Measurements from ENCODE around the gene ADARB2. TPM values are rescaled to one million over a fixed set of nuclear protein-coding genes. Genes with fewer than 3 reads are reported as not detected.

ADARB2 gene
- total RNA-seq, 6 experiments from 2014 or later: not detected

DNA sequence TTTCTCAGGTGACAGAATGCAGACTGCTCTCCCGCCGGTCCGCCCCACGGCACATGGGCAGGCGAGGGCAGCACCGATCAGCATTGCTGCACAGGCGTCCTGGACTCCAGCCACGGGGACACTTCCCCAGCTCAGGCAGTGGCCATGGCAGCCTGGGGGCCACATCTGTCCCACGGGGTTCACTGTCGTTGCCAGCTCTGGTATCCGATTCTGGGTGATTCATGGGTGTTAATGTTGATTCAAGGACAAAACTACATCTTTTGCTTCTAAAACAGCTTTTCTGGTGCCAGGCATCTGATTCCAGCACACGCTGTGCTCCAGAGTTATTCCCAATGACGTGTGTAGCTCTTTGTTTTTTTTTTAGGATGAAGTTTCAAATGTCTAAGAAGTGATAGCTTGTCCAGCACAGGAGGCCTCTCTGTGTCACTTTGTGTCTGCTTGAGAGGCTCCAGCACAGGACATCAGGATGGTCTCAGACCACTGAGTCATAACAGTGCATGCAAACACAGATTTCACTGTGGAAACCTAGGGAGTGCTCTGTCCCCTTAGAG is 463.1 kb downstream of the ADARB2 start:
- Mint-ChIP-seq H3K4me3 (no peak overlapping the region), H3K9me3 (peaks cover 48% of the 10 kb centered on the region), H3K4me1 (ENCODE audit: low read depth) (no peaks in the 10 kb centered on the region), H3K36me3 (ENCODE audit: low read depth) (peaks cover 3% of the 10 kb centered on the region), H3K27ac (no peak overlapping the region), H3K27me3 (ENCODE audit: insufficient read depth) (peaks cover 7% of the 10 kb centered on the region; the same call in 1 of the 2 replicates)
- TF ChIP-seq, protein P1, sequence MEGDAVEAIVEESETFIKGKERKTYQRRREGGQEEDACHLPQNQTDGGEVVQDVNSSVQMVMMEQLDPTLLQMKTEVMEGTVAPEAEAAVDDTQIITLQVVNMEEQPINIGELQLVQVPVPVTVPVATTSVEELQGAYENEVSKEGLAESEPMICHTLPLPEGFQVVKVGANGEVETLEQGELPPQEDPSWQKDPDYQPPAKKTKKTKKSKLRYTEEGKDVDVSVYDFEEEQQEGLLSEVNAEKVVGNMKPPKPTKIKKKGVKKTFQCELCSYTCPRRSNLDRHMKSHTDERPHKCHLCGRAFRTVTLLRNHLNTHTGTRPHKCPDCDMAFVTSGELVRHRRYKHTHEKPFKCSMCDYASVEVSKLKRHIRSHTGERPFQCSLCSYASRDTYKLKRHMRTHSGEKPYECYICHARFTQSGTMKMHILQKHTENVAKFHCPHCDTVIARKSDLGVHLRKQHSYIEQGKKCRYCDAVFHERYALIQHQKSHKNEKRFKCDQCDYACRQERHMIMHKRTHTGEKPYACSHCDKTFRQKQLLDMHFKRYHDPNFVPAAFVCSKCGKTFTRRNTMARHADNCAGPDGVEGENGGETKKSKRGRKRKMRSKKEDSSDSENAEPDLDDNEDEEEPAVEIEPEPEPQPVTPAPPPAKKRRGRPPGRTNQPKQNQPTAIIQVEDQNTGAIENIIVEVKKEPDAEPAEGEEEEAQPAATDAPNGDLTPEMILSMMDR (IDR thresholded peaks at IDR 0.05): no peak
- DNase-seq: no peak

- Mint-ChIP-seq H3K27me3 (ENCODE audit: insufficient read depth) (peaks cover 7% of the 10 kb centered on the region; the same call in 1 of the 2 replicates), H3K27ac (no peak overlapping the region), H3K36me3 (ENCODE audit: low read depth) (peaks cover 3% of the 10 kb centered on the region), H3K4me3 (no peak overlapping the region), H3K4me1 (ENCODE audit: low read depth) (no peaks in the 10 kb centered on the region), H3K9me3 (peaks cover 42% of the 10 kb centered on the region)
- DNase-seq: no peak
- TF ChIP-seq, protein P1 (IDR thresholded peaks at IDR 0.05): no peak
Measured at GRCh38 chr10:1273372-1274105, 463.8 kb downstream of the ADARB2 start.

DNA sequence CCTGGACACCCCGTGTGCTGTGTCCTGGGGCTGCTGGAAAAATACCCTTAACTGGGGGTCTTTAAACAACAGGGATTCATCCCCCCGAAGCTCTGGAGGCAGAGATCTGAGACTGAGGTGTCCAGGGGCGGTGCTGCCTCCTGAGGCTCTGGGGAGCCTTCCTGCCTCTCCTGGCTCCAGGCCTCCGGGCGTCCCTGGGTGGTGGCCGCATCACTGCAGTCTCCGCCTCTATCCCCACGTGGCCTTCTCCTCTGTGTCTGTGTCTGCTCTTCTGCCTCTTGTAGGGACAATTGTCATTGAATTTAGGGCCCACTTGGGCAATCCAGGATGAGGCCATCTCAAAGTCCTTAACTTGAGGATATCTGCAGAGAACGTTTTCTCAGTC is 464.6 kb downstream of the ADARB2 start:
- Mint-ChIP-seq H3K9me3 (peaks cover 38% of the 10 kb centered on the region), H3K27me3 (ENCODE audit: insufficient read depth) (peaks cover 7% of the 10 kb centered on the region; the same call in 1 of the 2 replicates), H3K4me1 (ENCODE audit: low read depth) (no peaks in the 10 kb centered on the region), H3K36me3 (ENCODE audit: low read depth) (peaks cover 3% of the 10 kb centered on the region), H3K27ac (no peak overlapping the region), H3K4me3 (no peak overlapping the region)
- TF ChIP-seq, protein P1 (IDR thresholded peaks at IDR 0.05): no peak
- no peak for DNase-seq

GRCh38 chr10:1272079-1272776 is 465.1 kb downstream of the ADARB2 start:
- DNase-seq: no peak
- no peak overlapping the region for H3K4me3 Mint-ChIP-seq
- H3K27me3 Mint-ChIP-seq (ENCODE audit: insufficient read depth): peaks cover 7% of the 10 kb centered on the region; the same call in 1 of the 2 replicates
- H3K27ac Mint-ChIP-seq: no peak overlapping the region
- TF ChIP-seq, protein P1 (IDR thresholded peaks at IDR 0.05): no peak
- H3K36me3 Mint-ChIP-seq (ENCODE audit: low read depth): peaks cover 3% of the 10 kb centered on the region
- peaks cover 38% of the 10 kb centered on the region for H3K9me3 Mint-ChIP-seq
- H3K4me1 Mint-ChIP-seq (ENCODE audit: low read depth): no peaks in the 10 kb centered on the region

GRCh38 chr10:1270906-1271305 is 466.4 kb downstream of the ADARB2 start:
- peaks cover 3% of the 10 kb centered on the region for H3K36me3 Mint-ChIP-seq (ENCODE audit: low read depth)
- TF ChIP-seq, protein P1 (IDR thresholded peaks at IDR 0.05): no peak
- DNase-seq: no peak
- peaks cover 7% of the 10 kb centered on the region; the same call in 1 of the 2 replicates for H3K27me3 Mint-ChIP-seq (ENCODE audit: insufficient read depth)
- no peak overlapping the region for H3K27ac Mint-ChIP-seq
- H3K4me1 Mint-ChIP-seq (ENCODE audit: low read depth): no peaks in the 10 kb centered on the region
- H3K9me3 Mint-ChIP-seq: peaks cover 43% of the 10 kb centered on the region
- no peak overlapping the region for H3K4me3 Mint-ChIP-seq

Measured in HFFc6 (cell line).